Measurements from ENCODE around the gene EPHB1.

DNA sequence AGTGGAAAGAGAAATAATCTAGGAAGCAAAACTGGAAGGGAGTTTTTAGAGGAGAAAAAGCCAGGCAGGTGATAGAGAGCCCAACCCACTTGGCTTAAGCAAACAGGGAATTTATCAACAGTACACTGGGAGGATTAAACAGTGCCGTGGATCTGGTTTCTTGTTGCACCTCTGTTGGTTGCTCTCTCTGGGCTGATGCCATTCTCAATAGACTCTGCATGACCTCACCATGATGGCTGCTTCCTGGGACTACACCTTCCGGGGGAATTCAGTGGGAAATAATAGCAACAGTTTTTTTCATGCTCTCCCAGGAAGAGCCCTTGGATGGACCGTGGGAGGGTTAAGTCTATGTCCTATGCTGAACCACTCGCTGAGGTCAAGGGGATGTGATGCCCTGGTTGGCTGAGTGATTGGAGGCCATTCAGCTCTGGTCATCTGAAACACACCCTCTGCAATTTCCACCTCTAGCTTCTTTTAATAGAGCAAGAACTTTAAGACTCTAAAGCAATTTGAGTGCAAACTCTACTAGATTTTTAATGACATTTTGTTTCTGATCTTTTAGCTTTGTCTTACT is 74.2 kb downstream of the EPHB1 start:
- TF ChIP-seq POLR2AphosphoS5 (IDR thresholded peaks at IDR 0.05) (no peak), RAD21 (conservative IDR thresholded peaks at IDR 0.05) (no peak), EP300 (conservative IDR thresholded peaks at IDR 0.05; ENCODE audit: poor library complexity, severe bottlenecking) (no peak), EZH2 (IDR thresholded peaks at IDR 0.05; ENCODE audit: borderline replicate concordance, insufficient read depth, low read length, poor library complexity, severe bottlenecking) (no peak), SMC3 (conservative IDR thresholded peaks at IDR 0.05; ENCODE audit: poor library complexity) (no peak)
- TF ChIP-seq, protein P1, sequence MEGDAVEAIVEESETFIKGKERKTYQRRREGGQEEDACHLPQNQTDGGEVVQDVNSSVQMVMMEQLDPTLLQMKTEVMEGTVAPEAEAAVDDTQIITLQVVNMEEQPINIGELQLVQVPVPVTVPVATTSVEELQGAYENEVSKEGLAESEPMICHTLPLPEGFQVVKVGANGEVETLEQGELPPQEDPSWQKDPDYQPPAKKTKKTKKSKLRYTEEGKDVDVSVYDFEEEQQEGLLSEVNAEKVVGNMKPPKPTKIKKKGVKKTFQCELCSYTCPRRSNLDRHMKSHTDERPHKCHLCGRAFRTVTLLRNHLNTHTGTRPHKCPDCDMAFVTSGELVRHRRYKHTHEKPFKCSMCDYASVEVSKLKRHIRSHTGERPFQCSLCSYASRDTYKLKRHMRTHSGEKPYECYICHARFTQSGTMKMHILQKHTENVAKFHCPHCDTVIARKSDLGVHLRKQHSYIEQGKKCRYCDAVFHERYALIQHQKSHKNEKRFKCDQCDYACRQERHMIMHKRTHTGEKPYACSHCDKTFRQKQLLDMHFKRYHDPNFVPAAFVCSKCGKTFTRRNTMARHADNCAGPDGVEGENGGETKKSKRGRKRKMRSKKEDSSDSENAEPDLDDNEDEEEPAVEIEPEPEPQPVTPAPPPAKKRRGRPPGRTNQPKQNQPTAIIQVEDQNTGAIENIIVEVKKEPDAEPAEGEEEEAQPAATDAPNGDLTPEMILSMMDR (IDR thresholded peaks at IDR 0.05; ENCODE audit: poor library complexity, severe bottlenecking) = no peak
- TF ChIP-seq, protein P2, sequence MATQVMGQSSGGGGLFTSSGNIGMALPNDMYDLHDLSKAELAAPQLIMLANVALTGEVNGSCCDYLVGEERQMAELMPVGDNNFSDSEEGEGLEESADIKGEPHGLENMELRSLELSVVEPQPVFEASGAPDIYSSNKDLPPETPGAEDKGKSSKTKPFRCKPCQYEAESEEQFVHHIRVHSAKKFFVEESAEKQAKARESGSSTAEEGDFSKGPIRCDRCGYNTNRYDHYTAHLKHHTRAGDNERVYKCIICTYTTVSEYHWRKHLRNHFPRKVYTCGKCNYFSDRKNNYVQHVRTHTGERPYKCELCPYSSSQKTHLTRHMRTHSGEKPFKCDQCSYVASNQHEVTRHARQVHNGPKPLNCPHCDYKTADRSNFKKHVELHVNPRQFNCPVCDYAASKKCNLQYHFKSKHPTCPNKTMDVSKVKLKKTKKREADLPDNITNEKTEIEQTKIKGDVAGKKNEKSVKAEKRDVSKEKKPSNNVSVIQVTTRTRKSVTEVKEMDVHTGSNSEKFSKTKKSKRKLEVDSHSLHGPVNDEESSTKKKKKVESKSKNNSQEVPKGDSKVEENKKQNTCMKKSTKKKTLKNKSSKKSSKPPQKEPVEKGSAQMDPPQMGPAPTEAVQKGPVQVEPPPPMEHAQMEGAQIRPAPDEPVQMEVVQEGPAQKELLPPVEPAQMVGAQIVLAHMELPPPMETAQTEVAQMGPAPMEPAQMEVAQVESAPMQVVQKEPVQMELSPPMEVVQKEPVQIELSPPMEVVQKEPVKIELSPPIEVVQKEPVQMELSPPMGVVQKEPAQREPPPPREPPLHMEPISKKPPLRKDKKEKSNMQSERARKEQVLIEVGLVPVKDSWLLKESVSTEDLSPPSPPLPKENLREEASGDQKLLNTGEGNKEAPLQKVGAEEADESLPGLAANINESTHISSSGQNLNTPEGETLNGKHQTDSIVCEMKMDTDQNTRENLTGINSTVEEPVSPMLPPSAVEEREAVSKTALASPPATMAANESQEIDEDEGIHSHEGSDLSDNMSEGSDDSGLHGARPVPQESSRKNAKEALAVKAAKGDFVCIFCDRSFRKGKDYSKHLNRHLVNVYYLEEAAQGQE (IDR thresholded peaks at IDR 0.05; ENCODE audit: borderline replicate concordance) = no peak
